CMK (cell line): ENCODE measurements around the gene AQP12B.

Experiments
- DNase-seq: peaks from one replicate; pipeline ENCODE4 v3.0.0-alpha.2; 2010; ENCODE audit warnings: low read depth

The AQP12B gene

DNA sequence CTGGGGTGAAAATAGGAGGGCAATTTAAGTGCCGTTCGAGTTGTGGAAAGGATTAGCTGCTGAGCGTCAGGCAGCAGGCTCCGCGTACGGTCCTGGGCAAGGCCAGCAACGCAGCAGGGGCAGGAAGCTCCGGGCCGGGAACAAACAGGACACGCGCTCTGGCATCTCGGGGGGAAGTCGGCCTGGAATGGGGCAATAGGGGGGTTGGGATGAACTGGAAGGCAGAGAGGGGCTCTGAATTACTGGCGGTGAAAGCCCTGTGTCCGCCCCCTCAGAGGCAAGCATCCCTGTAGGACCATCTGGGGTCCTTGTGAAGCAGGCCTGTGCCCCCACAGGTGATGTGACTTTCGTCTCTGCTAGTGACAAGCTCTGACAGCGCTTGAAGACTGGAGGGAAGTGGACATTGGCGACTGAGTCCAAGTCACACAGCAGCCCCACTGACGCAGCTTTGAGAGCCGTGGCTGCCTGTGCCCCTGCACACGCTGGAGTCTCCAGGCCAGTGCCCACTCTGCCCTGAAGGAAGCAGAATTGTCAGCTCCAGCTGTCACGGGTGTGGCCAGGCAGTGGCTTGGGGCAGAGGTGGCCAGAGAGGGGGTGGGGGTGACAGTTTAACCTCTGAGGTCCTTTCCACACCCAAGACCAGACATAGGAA, 35.1 kb downstream of the AQP12B start:
- no peak for DNase-seq

DNA sequence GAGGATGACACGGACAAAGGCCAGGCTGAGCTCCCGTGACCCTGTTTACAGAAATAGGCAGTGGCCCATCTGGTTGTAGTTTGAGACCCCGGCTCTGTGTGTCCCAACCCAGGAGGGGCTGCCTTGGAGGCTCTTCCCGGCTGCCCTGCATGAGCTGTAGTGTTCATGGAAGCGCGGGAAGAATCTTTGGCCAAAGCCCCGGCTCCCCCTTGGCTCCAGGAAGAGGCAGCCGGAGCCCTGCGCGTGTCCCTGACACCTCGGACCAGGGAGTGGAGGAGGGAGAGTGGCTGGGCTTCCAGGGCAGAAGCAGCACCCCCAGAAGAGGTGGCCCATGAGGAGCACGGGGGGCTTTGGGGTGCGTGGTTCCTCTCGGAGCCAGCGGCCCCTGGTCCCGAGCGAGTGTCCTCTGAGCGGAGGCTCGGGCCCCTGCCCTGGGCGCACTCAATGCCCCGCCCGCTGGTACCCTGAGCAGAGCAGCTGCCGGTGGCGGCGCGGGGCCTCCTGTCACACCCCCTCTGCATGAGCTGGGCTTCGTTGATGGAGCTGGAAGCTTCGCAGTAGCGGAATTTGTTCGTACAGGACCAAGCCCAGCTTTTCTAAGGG, 35.7 kb downstream of the AQP12B start:
- no peak for DNase-seq

DNA sequence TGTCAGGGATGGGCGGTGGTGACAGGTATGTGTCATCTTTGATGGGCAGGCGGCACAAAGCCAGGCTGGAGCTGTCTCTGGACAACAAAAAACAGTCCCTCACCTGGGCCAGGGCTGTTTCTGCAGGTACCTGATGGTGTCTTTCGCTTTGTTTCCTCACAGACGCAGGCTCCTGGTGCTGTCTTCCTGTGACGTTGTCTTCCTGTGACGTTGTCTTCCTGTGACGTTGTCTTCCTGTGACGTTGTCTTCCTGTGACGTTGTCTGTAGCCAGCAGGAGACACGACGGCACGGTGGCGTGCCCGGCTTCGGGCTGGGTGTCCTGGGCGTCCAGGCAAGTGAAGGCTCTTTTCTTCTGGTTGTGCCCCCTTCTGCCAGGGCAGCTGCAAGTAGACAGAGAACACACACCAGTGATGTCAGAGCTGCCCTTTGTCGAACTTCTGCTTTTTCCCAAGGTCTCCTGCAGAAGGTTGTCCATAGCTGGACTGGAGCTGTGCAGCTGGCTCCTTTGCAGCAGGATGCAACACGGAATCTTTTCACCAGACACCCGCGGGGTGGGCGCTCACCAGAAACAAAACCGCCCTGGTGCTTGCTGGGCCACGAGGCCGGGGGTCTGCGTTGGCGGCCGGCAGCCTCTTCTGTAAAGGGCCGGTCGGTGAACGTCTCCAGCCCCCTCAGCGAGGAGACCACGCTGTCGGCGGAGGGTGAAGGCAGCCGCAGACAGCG, 36.3 kb downstream of the AQP12B start:
- no peak for DNase-seq

DNA sequence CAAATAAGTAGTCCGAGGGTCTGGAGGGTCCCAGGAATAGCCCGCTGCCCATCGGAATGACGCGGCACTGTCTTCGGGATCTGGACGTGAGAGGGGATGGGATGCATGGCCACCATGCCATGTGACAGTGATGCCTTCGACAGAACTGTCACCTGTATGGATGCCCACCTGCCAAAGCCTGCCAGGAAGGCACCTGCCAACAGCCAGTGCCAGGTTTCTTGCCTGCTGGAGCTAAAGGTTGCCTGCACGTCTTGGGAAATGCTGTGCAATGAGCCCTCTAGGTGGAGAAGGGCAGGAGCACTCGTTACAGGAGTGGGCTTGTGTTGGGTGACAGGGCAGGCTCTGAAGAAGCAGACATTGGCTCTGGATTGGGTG, 36.9 kb downstream of the AQP12B start:
- no peak for DNase-seq

DNA sequence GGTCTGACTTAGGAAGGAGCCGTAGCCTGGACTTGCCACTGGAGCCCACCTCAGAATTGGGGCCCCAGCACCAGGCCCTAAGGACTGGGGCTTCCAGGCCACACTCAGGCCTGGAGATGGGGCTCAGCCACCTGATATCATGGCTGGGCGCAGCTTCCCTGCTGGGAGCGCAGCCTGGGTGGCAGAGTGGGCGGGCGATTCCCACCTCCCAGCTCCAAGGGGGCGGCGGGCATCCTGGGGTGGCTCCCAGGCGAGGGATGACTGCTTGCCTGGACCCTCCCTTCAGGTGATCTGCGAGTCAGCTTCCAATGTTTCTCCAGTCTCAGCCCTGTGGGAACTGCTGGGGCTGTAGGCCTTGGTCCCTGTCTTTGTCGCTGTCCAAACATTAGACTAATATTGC, 37.3 kb downstream of the AQP12B start:
- DNase-seq, result no peak

DNA sequence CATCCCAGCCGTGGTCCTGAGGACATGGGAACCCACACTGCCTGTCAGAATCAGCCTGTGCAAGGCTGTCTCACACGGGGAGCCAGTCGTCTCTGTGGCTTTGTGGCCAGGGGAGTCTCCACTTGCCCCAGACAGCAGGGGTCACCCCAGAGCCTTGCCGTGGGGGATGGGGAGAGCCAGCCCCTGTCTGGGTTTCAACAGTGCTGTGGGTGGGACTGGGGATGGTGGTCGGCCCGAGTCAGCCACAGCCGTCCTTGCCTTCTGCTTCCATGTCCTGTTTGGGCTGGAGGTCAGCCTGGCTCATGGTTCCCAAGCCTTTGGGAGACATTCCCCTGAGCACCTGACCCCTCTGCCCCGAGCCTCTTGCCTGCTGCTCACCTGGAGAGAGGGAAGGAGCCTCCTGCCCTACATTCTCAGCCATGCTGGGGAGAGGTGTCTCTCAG, 37.8 kb downstream of the AQP12B start:
- no peak for DNase-seq

DNA sequence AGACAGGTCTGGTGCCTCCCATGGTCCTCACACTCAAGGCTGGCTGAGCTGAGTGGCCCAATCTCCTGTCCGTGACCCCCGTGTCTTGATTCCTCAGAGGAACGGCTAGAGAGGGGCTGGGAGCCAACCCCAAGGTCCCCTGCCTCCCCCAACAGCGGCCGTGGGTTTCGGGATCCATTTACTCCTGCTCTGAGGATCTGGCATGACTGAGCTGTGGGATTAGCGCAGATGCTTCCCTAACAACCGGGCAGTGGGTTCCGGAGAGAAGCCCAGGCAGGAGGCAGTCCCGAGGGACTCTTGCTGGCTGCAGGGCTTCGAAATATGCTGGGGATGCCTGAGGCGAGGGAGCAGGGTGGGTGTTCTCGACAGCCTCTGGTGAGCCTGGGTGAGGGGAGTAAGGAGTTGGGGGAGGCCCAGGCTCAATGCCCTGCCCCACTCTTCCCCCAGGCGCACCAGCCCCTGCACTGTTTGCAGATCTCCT, 38.5 kb downstream of the AQP12B start:
- DNase-seq, result no peak

DNA sequence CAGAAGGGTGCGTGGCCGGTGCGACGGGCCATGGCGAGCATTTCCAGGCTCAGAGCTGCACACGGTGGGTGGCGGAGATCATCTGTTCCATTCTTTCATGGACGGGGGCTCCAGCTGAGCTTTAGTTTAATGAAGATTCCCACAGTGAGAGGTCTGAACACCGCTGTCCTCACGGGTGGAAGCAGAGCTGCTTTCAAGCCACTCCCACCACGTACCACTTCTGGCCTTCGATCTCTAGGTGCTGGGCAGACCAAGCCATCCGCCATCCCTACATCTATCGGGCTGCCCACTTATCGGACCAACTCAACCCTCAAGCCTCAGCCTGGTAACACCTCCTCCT, 38.9 kb downstream of the AQP12B start:
- no peak for DNase-seq

DNA sequence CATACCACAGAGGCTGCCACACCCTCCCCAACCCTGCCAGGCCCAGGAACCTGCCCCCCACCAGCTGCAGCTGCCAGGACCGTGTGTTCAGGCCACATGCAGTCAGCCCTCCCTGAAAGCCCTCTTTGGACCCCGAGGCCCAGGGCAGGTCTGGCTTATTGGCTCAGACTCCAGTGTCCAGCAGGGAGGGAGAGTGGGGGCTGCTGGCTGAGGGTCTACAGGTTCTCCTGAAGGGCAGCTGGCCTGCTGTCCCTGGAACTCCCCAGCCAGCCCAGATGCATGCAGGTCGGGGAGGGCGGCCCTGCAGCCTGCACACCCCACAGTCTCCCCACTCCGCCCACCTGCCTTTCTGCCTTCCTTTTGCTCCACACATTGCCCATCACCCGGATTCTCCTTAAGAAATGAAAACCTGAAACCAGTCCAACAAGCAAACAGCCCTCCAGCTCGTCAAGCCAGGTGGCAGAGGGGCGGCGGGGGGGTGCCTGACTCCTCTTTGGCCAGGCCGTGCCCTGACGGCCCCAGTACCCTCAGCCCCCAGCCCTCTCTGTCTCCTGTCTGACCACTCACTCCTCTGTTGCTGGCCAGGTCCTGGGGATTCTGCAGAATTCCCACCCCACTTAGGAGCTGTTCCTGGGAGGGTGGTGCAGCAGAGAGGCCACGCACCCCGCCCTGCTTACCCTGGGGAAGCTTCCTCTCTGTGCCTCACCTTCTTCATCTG, 39.4 kb downstream of the AQP12B start:
- no peak for DNase-seq

DNA sequence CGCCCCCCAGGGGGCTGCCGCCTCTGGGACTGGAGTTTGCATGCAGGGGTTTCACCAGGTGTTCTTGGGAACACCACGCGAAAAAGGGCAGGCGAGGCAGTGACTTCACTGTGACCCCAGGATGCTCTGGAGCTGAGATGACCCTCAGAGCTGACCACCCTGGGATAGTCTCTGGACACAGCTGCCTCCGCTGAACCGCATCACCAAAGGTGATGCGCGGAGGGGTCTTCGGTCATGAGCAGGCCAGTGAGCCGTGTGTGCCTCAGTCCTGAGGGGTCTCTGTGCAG, 39.9 kb downstream of the AQP12B start:
- no peak for DNase-seq

DNA sequence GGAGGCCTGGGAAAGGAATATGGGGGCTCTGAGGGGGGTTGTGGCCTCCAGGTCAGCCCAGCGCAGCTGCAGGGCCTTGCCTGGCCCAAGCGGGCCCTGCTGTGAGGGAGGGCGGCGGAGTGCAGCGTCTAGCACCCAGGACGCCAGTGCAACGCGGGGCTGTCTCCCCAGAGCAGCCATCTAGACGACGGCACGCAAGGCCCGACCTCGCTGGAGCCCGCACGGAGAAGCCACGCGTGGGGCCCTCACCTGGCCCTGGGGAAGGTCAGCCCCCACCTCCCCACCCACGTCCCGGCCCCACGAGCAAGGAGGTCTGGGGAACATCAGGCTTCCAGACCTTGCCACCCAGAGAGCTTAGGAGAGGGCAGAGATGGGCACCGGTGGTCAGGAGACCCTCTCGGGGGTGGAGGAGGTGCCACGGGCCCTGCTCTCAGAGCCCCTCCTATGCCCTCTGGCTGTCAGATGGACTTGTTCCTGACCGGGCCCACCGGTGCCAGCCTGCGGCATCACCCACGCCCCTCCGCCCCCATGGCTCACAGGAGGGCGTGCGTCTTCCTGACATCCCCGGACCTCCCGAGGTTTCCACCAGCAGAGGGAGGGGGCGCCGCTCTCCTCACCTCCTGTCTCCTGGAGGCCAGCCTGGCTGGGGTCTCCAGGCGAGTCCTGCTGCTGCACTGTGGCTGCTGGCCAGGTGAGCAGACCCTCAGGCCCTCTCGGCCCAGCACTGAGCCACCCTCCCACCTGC, 40.5 kb downstream of the AQP12B start:
- DNase-seq, result no peak

DNA sequence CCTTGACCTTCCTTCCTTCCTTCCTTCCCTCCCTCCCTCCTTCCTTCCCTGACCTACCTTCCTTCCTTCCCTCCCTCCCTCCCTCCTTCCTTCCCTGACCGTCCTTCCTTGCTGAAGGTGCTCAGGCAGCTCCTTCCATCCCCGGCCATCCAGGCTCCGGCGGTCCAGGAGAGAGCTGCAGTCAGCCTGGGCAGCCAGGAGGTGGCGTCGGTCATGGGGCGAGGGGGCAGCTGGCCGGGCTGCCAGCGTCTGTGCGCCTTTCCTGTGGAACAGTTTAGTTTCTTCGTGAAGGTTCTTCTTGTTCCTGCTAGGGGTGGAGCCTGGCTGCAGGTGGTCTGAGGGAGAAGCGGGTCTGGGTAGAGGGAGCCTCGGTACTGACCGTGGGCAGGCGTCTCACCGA, 41.7 kb downstream of the AQP12B start:
- no peak for DNase-seq

DNA sequence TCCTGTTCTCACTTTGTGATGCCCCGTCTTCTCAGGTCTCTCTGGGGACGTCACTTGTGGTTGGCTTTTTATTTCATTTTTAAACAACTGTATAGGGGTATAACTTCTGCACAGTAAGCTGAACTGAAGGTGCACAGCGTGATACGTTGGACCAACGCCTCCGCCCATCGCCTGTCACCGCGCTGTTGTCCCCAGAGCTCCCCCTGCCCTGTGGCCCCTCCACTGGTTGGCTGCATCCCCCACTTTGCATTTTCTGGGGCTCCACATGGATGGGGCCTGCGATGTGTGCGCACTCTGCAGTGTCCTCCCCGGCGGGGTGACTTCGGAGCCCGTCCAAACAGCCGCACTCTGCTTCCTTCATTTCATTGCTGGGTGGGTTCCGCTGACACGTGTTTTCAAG, 43.1 kb downstream of the AQP12B start:
- DNase-seq, result no peak

DNA sequence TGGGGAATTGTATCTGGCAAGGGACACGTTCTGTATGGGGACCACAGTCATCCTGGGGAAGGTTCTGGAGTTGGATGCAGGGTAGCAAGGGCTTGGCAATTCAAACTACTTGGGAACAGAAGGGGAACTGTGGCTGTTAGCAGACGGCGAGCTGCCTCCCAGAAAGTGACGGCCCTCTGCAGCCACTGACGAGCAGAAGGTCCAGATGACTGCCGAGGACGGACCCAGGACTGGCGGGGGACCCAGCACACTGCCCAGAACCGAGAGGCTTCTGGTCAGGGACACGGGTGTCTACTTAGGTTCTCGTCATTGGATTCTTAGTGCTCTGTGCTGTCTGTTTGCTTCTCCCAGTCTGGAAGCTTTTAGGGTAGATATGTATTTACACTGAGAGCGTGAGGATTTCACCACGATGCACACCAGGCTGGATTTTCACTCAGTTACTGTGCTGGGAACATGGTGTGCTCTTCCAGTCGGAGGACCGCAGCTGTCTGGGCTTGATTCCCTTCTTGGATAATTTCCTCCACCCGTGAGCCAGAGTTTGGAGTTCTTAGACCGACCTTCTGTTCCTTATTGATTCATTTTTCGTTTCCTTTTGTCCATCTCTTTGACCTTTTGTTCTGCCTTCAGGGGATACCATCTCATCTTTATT, 44.0 kb downstream of the AQP12B start:
- DNase-seq, result no peak

DNA sequence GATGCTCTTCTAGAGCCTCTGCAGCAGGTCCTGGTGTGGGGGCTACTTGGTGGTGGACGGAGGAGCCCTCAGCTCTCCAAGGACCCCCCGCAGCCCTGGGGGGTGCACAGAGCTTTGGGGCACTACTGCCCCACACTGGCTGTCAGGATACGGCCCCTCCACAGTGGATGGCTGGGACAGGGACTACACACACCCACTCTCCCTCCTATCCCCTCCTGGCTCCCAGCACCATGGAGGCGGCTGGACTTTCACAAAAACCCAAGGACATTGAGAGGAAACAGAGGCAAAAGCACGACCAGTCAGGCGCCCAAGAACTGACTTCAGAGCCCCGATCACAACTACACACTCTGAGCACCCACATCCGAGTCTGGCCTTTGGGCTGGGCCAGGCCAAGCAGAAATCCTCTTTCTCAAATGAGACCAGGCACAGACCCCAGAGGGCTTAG, 44.8 kb downstream of the AQP12B start:
- no peak for DNase-seq

DNA sequence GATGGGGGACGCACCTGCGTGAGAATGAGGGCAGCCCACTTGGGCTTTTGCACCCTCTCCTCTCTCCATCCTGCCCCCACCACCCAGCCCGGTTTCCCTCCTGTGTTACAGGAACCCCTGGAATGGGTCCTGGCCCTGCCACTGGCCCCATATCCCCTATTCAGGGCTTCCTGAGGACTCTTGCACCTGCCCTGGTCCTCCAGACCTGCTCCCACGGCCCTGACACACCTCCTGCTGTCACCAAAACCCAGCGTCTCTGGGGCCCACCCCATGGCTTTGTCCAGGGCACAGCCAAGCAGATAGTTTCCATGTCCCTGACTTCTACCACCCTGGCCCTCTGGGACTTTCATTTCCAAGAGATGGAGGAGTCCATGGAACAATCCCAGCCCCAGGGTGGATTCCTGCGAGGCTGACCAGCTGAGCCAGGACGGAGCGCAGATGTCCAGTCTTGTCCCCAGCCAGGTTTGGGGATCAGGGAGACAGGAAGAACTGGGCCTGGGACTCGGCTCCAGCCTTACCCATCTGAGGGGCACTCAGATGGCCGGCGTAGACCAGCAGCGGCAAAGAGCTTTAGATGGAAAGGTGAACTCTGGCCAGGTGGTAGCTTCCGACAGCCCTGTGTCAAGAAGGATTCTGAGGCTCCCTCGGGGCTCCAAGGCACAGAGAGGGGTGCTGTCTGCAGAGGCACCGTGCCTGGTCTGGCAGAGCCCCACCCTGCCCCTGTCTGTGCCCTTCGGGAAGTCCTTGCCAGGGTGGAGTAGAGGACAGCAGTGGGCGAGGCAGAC, 45.4 kb downstream of the AQP12B start:
- DNase-seq, result no peak

DNA sequence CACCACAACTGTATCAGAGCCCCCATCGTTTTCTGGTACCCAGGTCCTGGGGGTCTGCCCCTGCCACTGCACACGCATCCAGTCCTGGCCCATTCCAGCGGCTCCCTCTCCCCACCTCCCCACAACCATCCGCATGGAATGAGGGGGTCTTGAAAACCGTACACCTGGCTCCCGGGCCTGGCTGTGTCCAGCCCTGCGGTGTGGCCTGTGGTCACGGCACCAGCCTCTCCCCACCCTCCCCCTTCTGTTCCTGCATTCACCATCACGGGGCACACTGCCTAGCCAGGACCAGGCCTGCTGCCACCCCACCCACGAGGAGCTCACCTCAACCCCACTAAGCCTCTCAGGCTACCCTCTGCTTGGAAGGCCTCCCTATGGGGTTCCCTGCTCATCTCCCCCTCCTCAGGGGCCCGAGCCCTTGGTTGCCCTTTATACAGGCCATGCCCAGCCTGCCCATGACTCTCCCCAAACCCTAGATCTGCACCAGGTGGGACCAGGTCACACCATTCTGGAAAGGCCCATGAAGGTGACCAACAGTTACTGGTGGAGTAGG, 46.0 kb downstream of the AQP12B start:
- DNase-seq, result no peak

DNA sequence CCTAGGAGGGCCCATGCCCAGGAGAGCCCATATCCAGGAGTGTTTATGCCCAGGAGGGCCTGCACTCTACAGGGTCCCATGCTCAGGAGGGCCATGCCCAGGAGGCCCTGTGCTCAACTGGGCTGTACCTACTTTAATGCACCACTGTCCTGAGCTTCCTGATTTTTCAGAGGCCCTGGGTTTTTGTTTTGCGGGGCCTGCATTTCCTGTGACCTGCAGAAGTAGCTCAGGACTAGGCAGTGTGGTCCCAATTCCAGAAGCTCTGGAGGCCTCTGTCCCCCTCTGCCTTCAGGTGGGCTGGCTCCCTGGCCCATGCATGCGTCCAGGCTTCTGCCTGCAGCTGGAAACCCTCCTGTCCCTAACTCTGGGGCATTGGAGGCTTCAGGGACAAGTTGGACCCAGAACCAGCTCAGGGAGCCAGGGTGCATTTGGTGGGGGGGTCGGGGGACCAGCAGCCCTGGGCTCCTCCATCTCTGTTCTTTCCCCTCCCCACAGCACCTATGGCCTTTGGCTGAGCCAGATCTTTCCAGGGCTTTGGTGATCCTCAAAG, 46.6 kb downstream of the AQP12B start:
- DNase-seq, result no peak

DNA sequence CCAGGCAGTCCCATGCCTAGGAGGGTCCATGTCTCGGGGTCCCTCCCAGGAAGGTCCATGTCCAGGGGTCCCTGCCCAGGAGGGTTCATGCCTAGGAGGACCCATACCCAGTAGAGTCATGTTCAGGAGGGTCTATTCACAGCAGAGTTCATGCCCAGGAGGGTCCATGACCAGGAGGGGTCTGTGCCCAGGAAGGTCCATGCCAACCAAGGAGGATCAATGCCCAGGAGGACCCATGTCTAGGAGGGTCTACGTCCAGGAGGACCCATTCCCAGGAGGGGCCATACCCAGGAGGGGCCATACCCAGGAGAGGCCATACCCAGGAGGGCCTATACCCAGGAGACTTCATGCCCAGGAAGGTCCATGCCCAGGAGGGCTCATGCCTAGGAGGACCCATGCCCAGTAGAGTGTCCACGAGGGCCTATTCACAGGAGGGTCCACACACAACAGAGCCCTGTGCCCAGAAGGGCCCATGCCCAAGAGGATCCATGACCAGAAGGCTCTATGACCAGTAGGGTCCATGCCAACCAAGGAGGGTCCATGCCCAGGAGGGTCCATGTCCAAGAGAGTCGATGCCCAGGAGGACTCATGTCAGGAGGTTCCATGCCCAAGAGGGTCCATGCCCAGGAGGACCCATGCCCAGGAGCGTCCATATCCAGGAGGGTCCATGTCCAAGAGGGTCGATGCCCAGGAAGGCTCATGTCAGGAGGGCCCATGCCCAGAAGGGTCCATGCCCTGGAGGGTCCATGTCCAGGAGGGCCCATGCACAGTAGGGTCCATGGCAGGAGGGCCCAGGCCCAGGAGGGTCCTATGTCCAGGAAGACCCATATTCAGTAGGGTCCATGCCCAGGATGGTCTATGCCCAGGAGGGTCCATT, 47.3 kb downstream of the AQP12B start:
- DNase-seq, result no peak
